Liver (tissue), 9 donors: ENCODE results near the gene TEX19. TPM values are rescaled to one million over a fixed set of nuclear protein-coding genes. Genes with fewer than 3 reads are reported as not detected.

Source experiments
- DNase-seq: peaks from one replicate; pipeline ENCODE4 v3.0.0-alpha.2; 2017; ENCODE audit warnings: low spot score
- H3K27ac ChIP-seq, 2 donors: one replicate each; pipeline ENCODE4 v1.7.0; 2013; ENCODE audit warnings: inconsistent platforms in 2 of 2, low read length in 2 of 2, control low read depth in 1 of 2, low read depth in 1 of 2, mild to moderate bottlenecking in 1 of 2
- H3K27me3 ChIP-seq, 4 donors: one replicate each; pipeline versions ENCODE4 v1.6.1 to v1.7.0; 2013; ENCODE audit warnings: low read length in 3 of 4, inconsistent platforms in 1 of 4, mild to moderate bottlenecking in 1 of 4, moderate library complexity in 1 of 4; ENCODE audit not compliant: control insufficient read depth in 4 of 4, insufficient read depth in 4 of 4
- H3K36me3 ChIP-seq, 4 donors: one replicate each; pipeline versions ENCODE4 v1.6.1 to v1.7.0; 2013; ENCODE audit warnings: low read length in 3 of 4, mild to moderate bottlenecking in 3 of 4, low read depth in 1 of 4, moderate library complexity in 1 of 4; ENCODE audit not compliant: control insufficient read depth in 4 of 4, insufficient read depth in 3 of 4
- H3K4me1 ChIP-seq, 4 donors: one replicate each; pipeline versions ENCODE4 v1.6.1 to v1.7.0; 2013; ENCODE audit warnings: low read length in 3 of 4, mild to moderate bottlenecking in 3 of 4, moderate library complexity in 1 of 4; ENCODE audit not compliant: control insufficient read depth in 4 of 4, insufficient read depth in 4 of 4
- H3K4me3 ChIP-seq, 3 donors: one replicate each; pipeline versions ENCODE4 v1.6.1 to v1.7.0; 2013; ENCODE audit warnings: low read length in 3 of 3, control low read depth in 1 of 3, low read depth in 1 of 3, mild to moderate bottlenecking in 1 of 3
- H3K9ac ChIP-seq, 2 donors: one replicate each; pipeline ENCODE4 v1.7.0; 2013; ENCODE audit warnings: low read length in 2 of 2, mild to moderate bottlenecking in 2 of 2, moderate library complexity in 2 of 2, control low read depth in 1 of 2, low read depth in 1 of 2
- H3K9me3 ChIP-seq, 4 donors: one replicate each; pipeline versions ENCODE4 v1.6.1 to v1.7.0; 2013; ENCODE audit warnings: low read length in 3 of 4; ENCODE audit not compliant: control insufficient read depth in 4 of 4
- ATF3 ChIP-seq: IDR thresholded peaks from 2 replicates; pipeline ENCODE4 v1.6.1; 2016; ENCODE audit warnings: antibody characterized with exemption
- CTCF ChIP-seq: fragments of 150-350 bp; IDR thresholded peaks from 2 replicates; pipeline ENCODE4 v1.5.1; 2017; ENCODE audit warnings: improper control_type of control experiment, low read depth, low read length; ENCODE audit not compliant: missing input control
- EGR1 ChIP-seq, 2 donors: IDR thresholded peaks; 2 replicates each; pipeline ENCODE4 v1.6.1; 2016 to 2018; ENCODE audit warnings: antibody characterized with exemption in 2 of 2, low read depth in 2 of 2
- FOXA1 ChIP-seq: IDR thresholded peaks from 2 replicates; pipeline ENCODE4 v1.6.1; 2016; ENCODE audit warnings: antibody characterized with exemption
- FOXA2 ChIP-seq: IDR thresholded peaks from 2 replicates; pipeline ENCODE4 v1.6.1; 2016; ENCODE audit warnings: antibody characterized with exemption
- GABPA ChIP-seq, 2 donors: IDR thresholded peaks in 1 of 2; conservative IDR thresholded peaks in 1 of 2; 2 replicates each; pipeline ENCODE4 v1.6.1; 2016; ENCODE audit warnings: antibody characterized with exemption in 2 of 2, mild to moderate bottlenecking in 1 of 2, moderate library complexity in 1 of 2
- HNF4A ChIP-seq, 2 donors: conservative IDR thresholded peaks; 2 replicates each; pipeline ENCODE4 v1.6.1; 2016; ENCODE audit warnings: antibody characterized with exemption in 2 of 2, mild to moderate bottlenecking in 2 of 2
- HNF4G ChIP-seq: IDR thresholded peaks from 2 replicates; pipeline ENCODE4 v1.6.1; 2016; ENCODE audit warnings: antibody characterized with exemption
- JUND ChIP-seq, 2 donors: IDR thresholded peaks; 2 replicates each; pipeline ENCODE4 v1.6.1; 2016; ENCODE audit warnings: antibody characterized with exemption in 2 of 2
- MAX ChIP-seq: IDR thresholded peaks from 2 replicates; pipeline ENCODE4 v1.6.1; 2016; ENCODE audit warnings: antibody characterized with exemption
- NR2F2 ChIP-seq: IDR thresholded peaks from 2 replicates; pipeline ENCODE4 v1.6.1; 2016; ENCODE audit warnings: antibody characterized with exemption
- RAD21 ChIP-seq, 2 donors: IDR thresholded peaks; 2 replicates each; pipeline ENCODE4 v1.6.1; 2016; ENCODE audit warnings: antibody characterized with exemption in 2 of 2, mild to moderate bottlenecking in 2 of 2
- REST ChIP-seq: IDR thresholded peaks from 2 replicates; pipeline ENCODE4 v1.6.1; 2016; ENCODE audit warnings: antibody characterized with exemption, mild to moderate bottlenecking
- SP1 ChIP-seq: IDR thresholded peaks from 2 replicates; pipeline ENCODE4 v1.6.1; 2018; ENCODE audit warnings: antibody characterized with exemption, mild to moderate bottlenecking
- YY1 ChIP-seq: IDR thresholded peaks from 2 replicates; pipeline ENCODE4 v1.6.1; 2016; ENCODE audit warnings: antibody characterized with exemption, mild to moderate bottlenecking
- WGBS: extraction: QIAGEN DNeasy Blood & Tissue Kit; methylation state at CpG from one replicate; pipeline ENCODE4 v1.1.7; 2013; 5-methylcytosine and 5-hydroxymethylcytosine counted together
- polyA plus RNA-seq, 2 donors: library from polyadenylated mRNA; stranded (reverse) in 1 of 2; unstranded in 1 of 2; fragments of 200-250 nt in 1 of 2; fragments of >200 nt in 1 of 2; fragmentation: Nextera tagmentation in 1 of 2; extraction: Ambion mirVana in 1 of 2; gene quantifications; one replicate each; pipeline versions ENCODE4 v1.2.1 to v1.2.3, GENCODE V29; 2013 to 2015
- total RNA-seq, 2 donors: library from RNA; depleted of rRNA; stranded (reverse); fragments of >200 nt; gene quantifications; one replicate each; pipeline ENCODE4 v1.2.3, GENCODE V29; 2014
- TF ChIP-seq, protein P1 (sequence below): IDR thresholded peaks from 2 replicates; pipeline ENCODE4 v1.6.1; 2016; ENCODE audit warnings: antibody characterized with exemption
- donor health status: healthy.
- donor health status: healthy.
- donor health status: healthy.
- donor health status: healthy.
- donor health status: healthy.

Gene TEX19
- total and polyA plus RNA-seq, 4 donors: 0.14 TPM; not detected in 3

- no peak for TF ChIP-seq JUND (IDR thresholded peaks at IDR 0.05)
- TF ChIP-seq RAD21 (IDR thresholded peaks at IDR 0.05): no peak
- no peak for TF ChIP-seq EGR1 (IDR thresholded peaks at IDR 0.05; ENCODE audit: low read depth in 2 of 2)
- TF ChIP-seq, protein P1, sequence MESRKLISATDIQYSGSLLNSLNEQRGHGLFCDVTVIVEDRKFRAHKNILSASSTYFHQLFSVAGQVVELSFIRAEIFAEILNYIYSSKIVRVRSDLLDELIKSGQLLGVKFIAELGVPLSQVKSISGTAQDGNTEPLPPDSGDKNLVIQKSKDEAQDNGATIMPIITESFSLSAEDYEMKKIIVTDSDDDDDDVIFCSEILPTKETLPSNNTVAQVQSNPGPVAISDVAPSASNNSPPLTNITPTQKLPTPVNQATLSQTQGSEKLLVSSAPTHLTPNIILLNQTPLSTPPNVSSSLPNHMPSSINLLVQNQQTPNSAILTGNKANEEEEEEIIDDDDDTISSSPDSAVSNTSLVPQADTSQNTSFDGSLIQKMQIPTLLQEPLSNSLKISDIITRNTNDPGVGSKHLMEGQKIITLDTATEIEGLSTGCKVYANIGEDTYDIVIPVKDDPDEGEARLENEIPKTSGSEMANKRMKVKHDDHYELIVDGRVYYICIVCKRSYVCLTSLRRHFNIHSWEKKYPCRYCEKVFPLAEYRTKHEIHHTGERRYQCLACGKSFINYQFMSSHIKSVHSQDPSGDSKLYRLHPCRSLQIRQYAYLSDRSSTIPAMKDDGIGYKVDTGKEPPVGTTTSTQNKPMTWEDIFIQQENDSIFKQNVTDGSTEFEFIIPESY: no peak
- TF ChIP-seq REST: no peak
- TF ChIP-seq FOXA1: no peak
- TF ChIP-seq FOXA2: no peak
- no peak for TF ChIP-seq HNF4G
- TF ChIP-seq NR2F2: no peak
- TF ChIP-seq YY1: no peak
- no peak for TF ChIP-seq HNF4A (conservative IDR thresholded peaks at IDR 0.05)
- TF ChIP-seq MAX: no peak
- no peak for TF ChIP-seq CTCF
- no peak for TF ChIP-seq SP1
- TF ChIP-seq GABPA (IDR thresholded peaks at IDR 0.05 in 1 of 2, conservative IDR thresholded peaks at IDR 0.05 in 1 of 2): no peak
- TF ChIP-seq ATF3: no peak
- DNase-seq: no peak
- 97% methylated on average over 23 of the region's 23 CpGs for WGBS
- H3K4me3 ChIP-seq: no peak overlapping the region
- H3K4me1 ChIP-seq: no peaks in the 10 kb centered on the region
- no peaks in the 10 kb centered on the region for H3K27me3 ChIP-seq
- no peaks in the 10 kb centered on the region for H3K9me3 ChIP-seq
- no peak overlapping the region for H3K27ac ChIP-seq
- H3K36me3 ChIP-seq: peaks cover 0 to 9% (median 6%) of the 10 kb centered on the region in 4 donors
- no peak overlapping the region for H3K9ac ChIP-seq
Measured at GRCh38 chr17:82391496-82392066, 32.5 kb downstream of the TEX19 start.
